Stimulated activated CD4-positive, alpha-beta T cell treated with anti-CD3 and anti-CD28 coated beads, Interleukin-4, amount 100 ng/mL, for 48 hours (primary cell): Measurements from ENCODE around the gene PCNX4.

Experiments
- DNase-seq, 2 donors: peaks; one replicate each; pipeline ENCODE4 v3.0.0-alpha.2; 2020; ENCODE audit warnings: low read depth in 2 of 2

Gene PCNX4

GRCh38 chr14:60102389-60102788 is 10.7 kb downstream of the PCNX4 start:
- no peak for DNase-seq

GRCh38 chr14:60106339-60106738 is 14.6 kb downstream of the PCNX4 start:
- no peak for DNase-seq

- DNase-seq = no peak
Measured at GRCh38 chr14:60107477-60107876, 15.8 kb downstream of the PCNX4 start.

GRCh38 chr14:60111732-60112131 is 20.0 kb downstream of the PCNX4 start:
- DNase-seq = no peak

- no peak for DNase-seq
Measured at GRCh38 chr14:60114881-60115280, 23.2 kb downstream of the PCNX4 start.

GRCh38 chr14:60116181-60116580 is 24.5 kb downstream of the PCNX4 start:
- DNase-seq = no peak

- DNase-seq = no peak
Measured at GRCh38 chr14:60125918-60126317, 34.2 kb downstream of the PCNX4 start.

DNA sequence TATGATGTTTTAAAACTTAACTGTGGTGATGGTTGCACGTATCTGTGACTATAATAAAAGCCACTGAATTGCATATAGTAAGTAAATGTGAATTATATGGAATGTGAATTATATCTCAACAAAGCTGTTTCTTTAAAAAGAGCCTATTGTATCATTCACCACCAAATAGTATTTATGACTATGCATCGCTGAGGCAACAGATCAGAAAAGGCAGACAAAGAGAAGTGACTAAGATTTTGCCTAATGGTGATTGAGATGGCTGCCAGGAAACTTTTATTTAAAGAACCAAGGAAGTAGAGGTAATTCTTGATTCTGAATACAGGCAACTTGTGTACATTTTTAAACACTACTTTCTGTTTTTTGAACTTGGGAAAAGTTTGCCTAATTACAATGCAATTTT is 41.8 kb downstream of the PCNX4 start:
- DNase-seq = no peak

GRCh38 chr14:60134702-60135101 is 43.0 kb downstream of the PCNX4 start:
- DNase-seq = no peak

DNA sequence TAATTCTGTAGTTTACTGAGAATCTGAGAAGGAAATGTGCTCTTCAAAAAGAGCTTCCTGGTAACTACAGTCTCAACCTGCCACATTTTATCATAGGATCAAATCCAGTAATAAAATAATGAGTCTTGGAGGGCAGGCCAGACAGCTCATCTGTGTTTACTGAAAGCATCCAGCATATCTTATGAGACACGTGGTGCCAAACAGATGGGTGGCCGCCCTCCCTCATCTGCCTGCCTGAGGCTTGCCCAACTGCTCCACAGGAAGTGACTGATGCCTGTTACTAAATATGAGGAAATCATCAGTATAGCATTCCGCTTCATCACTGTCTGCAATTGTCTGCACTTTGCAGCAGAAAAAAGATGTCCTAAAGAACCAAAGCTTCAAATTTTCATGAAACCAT is 60.0 kb downstream of the PCNX4 start:
- peak; percentile 31 to 49 for DNase-seq

GRCh38 chr14:60153991-60154390 is 62.3 kb downstream of the PCNX4 start:
- DNase-seq = no peak

DNA sequence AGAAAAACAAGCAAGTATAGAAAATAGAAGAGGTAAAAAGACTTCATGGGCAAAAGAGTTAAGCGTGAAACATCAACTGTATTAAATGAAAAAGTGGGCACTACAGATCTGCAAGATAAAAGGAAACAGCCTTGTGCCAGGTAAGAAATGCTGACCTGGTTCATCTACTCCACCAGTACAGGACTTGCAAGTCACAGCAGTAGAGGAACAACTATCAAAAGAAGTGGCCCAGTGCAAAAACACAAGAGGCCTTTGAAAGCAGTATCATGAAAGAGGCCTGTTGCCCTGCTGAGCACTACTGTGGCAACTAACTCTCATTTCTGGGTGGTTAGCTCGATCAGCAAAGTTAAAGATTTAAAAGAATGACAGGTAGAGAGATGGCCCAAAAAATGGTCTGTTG is 62.9 kb downstream of the PCNX4 start:
- no peak for DNase-seq

- no peak for DNase-seq
Measured at GRCh38 chr14:60160422-60160821, 68.7 kb downstream of the PCNX4 start.

DNA sequence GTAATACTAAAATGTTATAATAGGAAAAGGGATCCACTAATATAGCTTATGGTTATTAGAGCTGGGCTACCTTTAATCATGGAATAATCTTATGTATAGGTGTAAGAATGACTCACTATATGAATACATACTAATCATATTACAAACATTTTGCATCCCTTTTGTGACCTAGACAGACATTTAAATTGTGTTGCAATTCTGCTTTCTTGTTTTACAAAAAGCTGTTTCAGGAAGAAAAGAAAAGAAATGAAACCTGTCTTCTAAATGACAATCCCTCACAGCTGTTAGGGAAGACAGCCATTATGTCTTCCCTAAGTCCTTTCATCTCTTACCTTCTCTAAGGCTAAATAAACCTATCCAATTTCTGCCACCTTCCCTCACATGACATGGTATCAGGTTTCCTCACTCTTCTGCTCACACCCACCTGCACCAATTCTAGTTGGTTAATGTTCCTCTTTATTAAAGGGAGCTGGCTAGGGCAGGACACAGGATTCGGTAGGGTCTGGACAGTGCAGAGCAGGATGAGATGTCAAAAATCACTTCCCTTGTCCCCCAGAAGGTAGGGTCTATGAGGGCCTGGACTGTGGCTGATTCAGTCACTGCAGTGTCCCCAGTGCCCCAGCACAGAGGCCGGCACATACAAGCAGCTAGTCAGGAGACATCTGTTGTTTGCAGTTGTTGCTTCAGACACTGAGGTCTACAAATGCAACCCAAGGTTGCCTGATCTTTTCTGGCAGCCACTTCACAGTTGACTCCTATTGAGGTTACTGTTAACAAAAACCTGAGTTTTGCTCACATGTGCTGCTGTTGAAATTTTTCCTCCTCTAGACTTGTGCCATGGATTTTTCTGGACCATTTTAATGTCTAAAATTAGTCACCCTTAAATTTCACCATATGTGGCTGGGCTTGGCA is 69.7 kb downstream of the PCNX4 start:
- DNase-seq = no peak

DNA sequence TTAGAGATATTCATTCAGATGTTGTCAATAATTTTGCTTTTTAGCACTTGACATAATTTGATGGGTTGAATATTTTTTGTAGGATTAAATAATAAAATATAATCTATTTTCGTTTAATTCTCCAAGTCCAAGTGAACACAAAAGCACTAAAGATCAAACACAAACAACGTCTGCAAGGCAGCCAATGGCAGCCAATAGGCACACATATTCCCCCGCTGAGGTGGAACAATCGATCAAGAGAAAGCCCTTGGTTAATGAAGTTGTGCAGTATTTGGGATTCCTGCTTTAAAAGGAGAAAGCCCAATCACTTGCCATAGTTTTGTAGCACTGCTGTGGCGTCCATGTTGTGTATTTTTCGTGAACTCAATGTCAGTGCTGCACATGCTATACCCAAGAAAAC is 72.0 kb downstream of the PCNX4 start:
- no peak for DNase-seq

GRCh38 chr14:60164404-60164711 is 72.6 kb downstream of the PCNX4 start:
- no peak for DNase-seq

- peak; percentile 55 to 60 for DNase-seq
Measured at GRCh38 chr14:60164712-60165546, 73.2 kb downstream of the PCNX4 start, which contains the start of gene DHRS7. Gene DHRS7, minus strand, starts transcription at chr14:60165398. Its CDS starts 89 bp downstream, at chr14:60165309.

DNA sequence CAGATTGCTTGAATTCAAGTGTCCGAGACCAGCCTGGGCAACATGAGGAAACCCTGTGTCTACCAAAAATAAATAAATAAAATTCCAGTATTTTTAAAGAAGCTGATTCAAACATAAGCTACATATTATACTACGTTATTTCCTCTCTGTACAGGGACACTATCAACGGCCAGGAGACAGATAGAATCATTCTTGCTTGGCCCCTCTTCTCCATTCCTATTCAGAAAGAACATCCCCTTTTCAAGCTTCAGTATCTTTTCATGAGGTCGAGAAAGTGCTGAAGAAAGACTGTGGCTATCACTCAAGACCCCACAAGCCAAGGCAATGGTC is 73.8 kb downstream of the PCNX4 start:
- DNase-seq = no peak

DNA sequence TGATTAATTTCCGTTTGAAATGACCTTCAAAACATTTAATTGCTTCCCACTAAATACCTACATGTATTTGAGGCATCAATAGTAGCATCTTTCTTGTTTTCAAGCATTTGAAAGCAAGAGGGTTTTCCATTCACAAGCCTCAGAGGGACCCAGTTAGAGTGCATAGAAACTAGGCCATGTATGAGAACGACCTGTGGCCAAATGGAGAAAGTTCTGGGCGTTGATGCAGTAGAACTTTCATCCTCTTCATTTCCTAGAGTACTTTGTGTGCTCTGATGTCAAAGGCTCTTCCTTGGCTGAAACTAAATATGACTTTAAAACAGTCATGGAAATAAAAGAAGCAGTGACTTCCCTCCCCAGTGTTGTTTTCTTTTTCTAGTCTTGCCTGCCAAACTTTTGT is 74.4 kb downstream of the PCNX4 start:
- no peak for DNase-seq

GRCh38 chr14:60169722-60170121 is 78.0 kb downstream of the PCNX4 start:
- no peak for DNase-seq

- no peak for DNase-seq
Measured at GRCh38 chr14:60170948-60171347, 79.2 kb downstream of the PCNX4 start.

DNA sequence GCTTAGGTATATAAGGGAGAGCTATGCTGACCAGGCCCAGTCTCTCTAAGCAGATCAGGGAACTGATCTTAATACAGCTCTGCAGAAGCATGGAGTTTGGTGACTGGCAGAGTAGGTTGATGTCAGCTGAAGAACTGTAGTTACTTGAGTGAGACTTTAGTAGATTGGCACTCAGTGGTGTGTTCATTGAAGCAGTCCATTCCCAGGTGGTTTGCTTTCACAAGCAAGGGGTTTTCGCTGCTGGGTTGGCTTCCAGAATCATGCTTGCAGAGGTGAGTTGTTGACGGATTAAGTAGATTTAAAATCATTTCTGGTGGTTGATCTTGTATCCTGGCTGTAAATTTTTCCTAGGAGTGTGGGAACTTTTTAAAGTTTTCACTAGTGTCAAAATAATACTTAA is 80.0 kb downstream of the PCNX4 start:
- no peak for DNase-seq
